Liver (tissue), 9 donors: Measurements from ENCODE around the gene HTR7. TPM values are rescaled to one million over a fixed set of nuclear protein-coding genes. Genes with fewer than 3 reads are reported as not detected.

Experiments used
- DNase-seq: peaks from one replicate; pipeline ENCODE4 v3.0.0-alpha.2; 2017; ENCODE audit warnings: low spot score
- H3K27ac ChIP-seq, 2 donors: one replicate each; pipeline ENCODE4 v1.7.0; 2013; ENCODE audit warnings: inconsistent platforms in 2 of 2, low read length in 2 of 2, control low read depth in 1 of 2, low read depth in 1 of 2, mild to moderate bottlenecking in 1 of 2
- H3K27me3 ChIP-seq, 4 donors: one replicate each; pipeline versions ENCODE4 v1.6.1 to v1.7.0; 2013; ENCODE audit warnings: low read length in 3 of 4, inconsistent platforms in 1 of 4, mild to moderate bottlenecking in 1 of 4, moderate library complexity in 1 of 4; ENCODE audit not compliant: control insufficient read depth in 4 of 4, insufficient read depth in 4 of 4
- H3K36me3 ChIP-seq, 4 donors: one replicate each; pipeline versions ENCODE4 v1.6.1 to v1.7.0; 2013; ENCODE audit warnings: low read length in 3 of 4, mild to moderate bottlenecking in 3 of 4, low read depth in 1 of 4, moderate library complexity in 1 of 4; ENCODE audit not compliant: control insufficient read depth in 4 of 4, insufficient read depth in 3 of 4
- H3K4me1 ChIP-seq, 4 donors: one replicate each; pipeline versions ENCODE4 v1.6.1 to v1.7.0; 2013; ENCODE audit warnings: low read length in 3 of 4, mild to moderate bottlenecking in 3 of 4, moderate library complexity in 1 of 4; ENCODE audit not compliant: control insufficient read depth in 4 of 4, insufficient read depth in 4 of 4
- H3K4me3 ChIP-seq, 3 donors: one replicate each; pipeline versions ENCODE4 v1.6.1 to v1.7.0; 2013; ENCODE audit warnings: low read length in 3 of 3, control low read depth in 1 of 3, low read depth in 1 of 3, mild to moderate bottlenecking in 1 of 3
- H3K9ac ChIP-seq, 2 donors: one replicate each; pipeline ENCODE4 v1.7.0; 2013; ENCODE audit warnings: low read length in 2 of 2, mild to moderate bottlenecking in 2 of 2, moderate library complexity in 2 of 2, control low read depth in 1 of 2, low read depth in 1 of 2
- H3K9me3 ChIP-seq, 4 donors: one replicate each; pipeline versions ENCODE4 v1.6.1 to v1.7.0; 2013; ENCODE audit warnings: low read length in 3 of 4; ENCODE audit not compliant: control insufficient read depth in 4 of 4
- ATF3 ChIP-seq: IDR thresholded peaks from 2 replicates; pipeline ENCODE4 v1.6.1; 2016; ENCODE audit warnings: antibody characterized with exemption
- CTCF ChIP-seq: fragments of 150-350 bp; IDR thresholded peaks from 2 replicates; pipeline ENCODE4 v1.5.1; 2017; ENCODE audit warnings: improper control_type of control experiment, low read depth, low read length; ENCODE audit not compliant: missing input control
- EGR1 ChIP-seq, 2 donors: IDR thresholded peaks; 2 replicates each; pipeline ENCODE4 v1.6.1; 2016 to 2018; ENCODE audit warnings: antibody characterized with exemption in 2 of 2, low read depth in 2 of 2
- FOXA1 ChIP-seq: IDR thresholded peaks from 2 replicates; pipeline ENCODE4 v1.6.1; 2016; ENCODE audit warnings: antibody characterized with exemption
- FOXA2 ChIP-seq: IDR thresholded peaks from 2 replicates; pipeline ENCODE4 v1.6.1; 2016; ENCODE audit warnings: antibody characterized with exemption
- GABPA ChIP-seq, 2 donors: IDR thresholded peaks in 1 of 2; conservative IDR thresholded peaks in 1 of 2; 2 replicates each; pipeline ENCODE4 v1.6.1; 2016; ENCODE audit warnings: antibody characterized with exemption in 2 of 2, mild to moderate bottlenecking in 1 of 2, moderate library complexity in 1 of 2
- HNF4A ChIP-seq, 2 donors: conservative IDR thresholded peaks; 2 replicates each; pipeline ENCODE4 v1.6.1; 2016; ENCODE audit warnings: antibody characterized with exemption in 2 of 2, mild to moderate bottlenecking in 2 of 2
- HNF4G ChIP-seq: IDR thresholded peaks from 2 replicates; pipeline ENCODE4 v1.6.1; 2016; ENCODE audit warnings: antibody characterized with exemption
- JUND ChIP-seq, 2 donors: IDR thresholded peaks; 2 replicates each; pipeline ENCODE4 v1.6.1; 2016; ENCODE audit warnings: antibody characterized with exemption in 2 of 2
- MAX ChIP-seq: IDR thresholded peaks from 2 replicates; pipeline ENCODE4 v1.6.1; 2016; ENCODE audit warnings: antibody characterized with exemption
- NR2F2 ChIP-seq: IDR thresholded peaks from 2 replicates; pipeline ENCODE4 v1.6.1; 2016; ENCODE audit warnings: antibody characterized with exemption
- RAD21 ChIP-seq, 2 donors: IDR thresholded peaks; 2 replicates each; pipeline ENCODE4 v1.6.1; 2016; ENCODE audit warnings: antibody characterized with exemption in 2 of 2, mild to moderate bottlenecking in 2 of 2
- REST ChIP-seq: IDR thresholded peaks from 2 replicates; pipeline ENCODE4 v1.6.1; 2016; ENCODE audit warnings: antibody characterized with exemption, mild to moderate bottlenecking
- RXRA ChIP-seq, 2 donors: IDR thresholded peaks; 2 replicates each; pipeline ENCODE4 v1.6.1; 2017 to 2018; ENCODE audit warnings: antibody characterized with exemption in 2 of 2, mild to moderate bottlenecking in 1 of 2
- SP1 ChIP-seq: IDR thresholded peaks from 2 replicates; pipeline ENCODE4 v1.6.1; 2018; ENCODE audit warnings: antibody characterized with exemption, mild to moderate bottlenecking
- TAF1 ChIP-seq: conservative IDR thresholded peaks from 2 replicates; pipeline ENCODE4 v1.6.1; 2016; ENCODE audit warnings: antibody characterized with exemption, mild to moderate bottlenecking
- YY1 ChIP-seq: IDR thresholded peaks from 2 replicates; pipeline ENCODE4 v1.6.1; 2016; ENCODE audit warnings: antibody characterized with exemption, mild to moderate bottlenecking
- ZBTB33 ChIP-seq: IDR thresholded peaks from 2 replicates; pipeline ENCODE4 v1.6.1; 2016; ENCODE audit warnings: antibody characterized with exemption
- WGBS: extraction: QIAGEN DNeasy Blood & Tissue Kit; methylation state at CpG from one replicate; pipeline ENCODE4 v1.1.7; 2013; 5-methylcytosine and 5-hydroxymethylcytosine counted together
- polyA plus RNA-seq, 2 donors: library from polyadenylated mRNA; stranded (reverse) in 1 of 2; unstranded in 1 of 2; fragments of 200-250 nt in 1 of 2; fragments of >200 nt in 1 of 2; fragmentation: Nextera tagmentation in 1 of 2; extraction: Ambion mirVana in 1 of 2; gene quantifications; one replicate each; pipeline versions ENCODE4 v1.2.1 to v1.2.3, GENCODE V29; 2013 to 2015
- total RNA-seq, 2 donors: library from RNA; depleted of rRNA; stranded (reverse); fragments of >200 nt; gene quantifications; one replicate each; pipeline ENCODE4 v1.2.3, GENCODE V29; 2014
- donor health status: healthy.
- donor health status: healthy.
- donor health status: healthy.
- donor health status: healthy.
- donor health status: healthy.

HTR7 gene
- total and polyA plus RNA-seq, 4 donors = 0.17 to 0.61 (median 0.18) TPM; not detected in 1

GRCh38 chr10:90872648-90873020 is 14.8 kb upstream of the HTR7 start:
- 26% methylated on average over 8 of the region's 8 CpGs for WGBS
- peaks cover 3 to 17% (median 12%) of the 10 kb centered on the region in 4 donors for H3K36me3 ChIP-seq
- no peaks in the 10 kb centered on the region for H3K27me3 ChIP-seq
- H3K9ac ChIP-seq = peak overlapping the region in 1 of 2 donors; percentile 79
- TF ChIP-seq CTCF (no peak), SP1 (no peak), RAD21 (IDR thresholded peaks at IDR 0.05) (no peak), RXRA (IDR thresholded peaks at IDR 0.05) (no peak), NR2F2 (no peak), JUND (IDR thresholded peaks at IDR 0.05) (no peak), REST (no peak), FOXA1 (no peak), GABPA (IDR thresholded peaks at IDR 0.05 in 1 of 2, conservative IDR thresholded peaks at IDR 0.05 in 1 of 2) (no peak), HNF4G (no peak), YY1 (no peak)
- no peak for DNase-seq
- H3K9me3 ChIP-seq = peaks cover 0 to 5% (median 2%) of the 10 kb centered on the region in 4 donors
- H3K27ac ChIP-seq = no peak overlapping the region
- peak overlapping the region; percentile 84 to 96 (median 88) for H3K4me3 ChIP-seq
- peaks cover 3 to 23% (median 10%) of the 10 kb centered on the region in 4 donors for H3K4me1 ChIP-seq

GRCh38 chr10:90871766-90872647 is 14.2 kb upstream of the HTR7 start, which contains the start of gene RPP30:
RPP30 (plus strand) TSS chr10:90871974; CDS start chr10:90871987, 13 bp downstream.
- H3K27ac ChIP-seq = peak within 1 kb of the TSS; percentile 65 to 70
- TF ChIP-seq MAX = peak; percentile 47
- TF ChIP-seq YY1 = peak; percentile 97
- TF ChIP-seq EGR1 (IDR thresholded peaks at IDR 0.05; ENCODE audit: low read depth in 2 of 2) = no peak
- TF ChIP-seq RAD21 (IDR thresholded peaks at IDR 0.05) = no peak
- no peak for TF ChIP-seq ATF3
- TF ChIP-seq GABPA (IDR thresholded peaks at IDR 0.05 in 1 of 2, conservative IDR thresholded peaks at IDR 0.05 in 1 of 2) = no peak
- TF ChIP-seq SP1 = no peak
- no peak for TF ChIP-seq HNF4A (conservative IDR thresholded peaks at IDR 0.05)
- no peak for TF ChIP-seq FOXA2
- TF ChIP-seq NR2F2 = no peak
- TF ChIP-seq REST = peak; percentile 75
- TF ChIP-seq TAF1 = no peak
- no peak for TF ChIP-seq JUND (IDR thresholded peaks at IDR 0.05)
- no peak for TF ChIP-seq ZBTB33
- no peak for TF ChIP-seq FOXA1
- peak in 1 of 2 donors; percentile 24 for TF ChIP-seq RXRA (IDR thresholded peaks at IDR 0.05)

More at GRCh38 chr10:90871766-90872647, 14.2 kb upstream of the HTR7 start, which contains the start of gene RPP30:
- peak; percentile 84 for DNase-seq
- no peaks in the 10 kb centered on the region for H3K27me3 ChIP-seq
- under 1% methylated on average over 43 of the region's 43 CpGs for WGBS
- peak within 1 kb of the TSS; percentile 11 to 79 for H3K9ac ChIP-seq
- H3K36me3 ChIP-seq = peaks cover 3 to 13% (median 8%) of the 10 kb centered on the region in 4 donors
- peak within 1 kb of the TSS; percentile 84 to 96 (median 88) for H3K4me3 ChIP-seq
- peaks cover 0 to 5% (median 2%) of the 10 kb centered on the region in 4 donors for H3K9me3 ChIP-seq
- peaks cover 3 to 23% (median 10%) of the 10 kb centered on the region in 4 donors for H3K4me1 ChIP-seq
